Hepatic stellate cell (primary cell): ENCODE data around the gene PTPRB.

Source experiments
- DNase-seq: peaks from one replicate; pipeline ENCODE4 v3.0.0; 2011; ENCODE audit warnings: low spot score

PTPRB gene

GRCh38 chr12:70643939-70644338 is 6.7 kb upstream of the PTPRB start:
- no peak for DNase-seq

GRCh38 chr12:70641691-70642090 is 4.5 kb upstream of the PTPRB start:
- no peak for DNase-seq

GRCh38 chr12:70640901-70641300 is 3.7 kb upstream of the PTPRB start:
- DNase-seq = no peak

GRCh38 chr12:70639535-70639934 is 2.3 kb upstream of the PTPRB start:
- no peak for DNase-seq

- DNase-seq = no peak
These were observed 1.6 kb upstream of the PTPRB start for GRCh38 chr12:70638639-70639360.

GRCh38 chr12:70635755-70636154 is 1.5 kb downstream of the PTPRB start:
- no peak for DNase-seq

- no peak for DNase-seq
These were observed 8.3 kb downstream of the PTPRB start for GRCh38 chr12:70628701-70629480.

- no peak for DNase-seq
These were observed 9.6 kb downstream of the PTPRB start for GRCh38 chr12:70627677-70628076.

GRCh38 chr12:70626180-70626579 is 11.0 kb downstream of the PTPRB start:
- DNase-seq = no peak

GRCh38 chr12:70619471-70620152 is 17.6 kb downstream of the PTPRB start:
- no peak for DNase-seq

- DNase-seq = no peak
These were observed 18.9 kb downstream of the PTPRB start for GRCh38 chr12:70618371-70618770.

GRCh38 chr12:70617450-70617849 is 19.8 kb downstream of the PTPRB start:
- DNase-seq = no peak

- DNase-seq = no peak
These were observed 21.9 kb downstream of the PTPRB start for GRCh38 chr12:70615174-70615866.

- peak; percentile 32 for DNase-seq
These were observed 27.3 kb downstream of the PTPRB start for GRCh38 chr12:70609739-70610491.

- DNase-seq = no peak
These were observed 28.0 kb downstream of the PTPRB start for GRCh38 chr12:70609203-70609602.

- no peak for DNase-seq
These were observed 29.0 kb downstream of the PTPRB start for GRCh38 chr12:70608184-70608583.

GRCh38 chr12:70607107-70607506 is 30.1 kb downstream of the PTPRB start:
- no peak for DNase-seq

GRCh38 chr12:70605976-70606375 is 31.3 kb downstream of the PTPRB start:
- DNase-seq = no peak

- DNase-seq = no peak
These were observed 32.6 kb downstream of the PTPRB start for GRCh38 chr12:70604662-70605061.

- DNase-seq = no peak
These were observed 34.2 kb downstream of the PTPRB start for GRCh38 chr12:70603044-70603443.

GRCh38 chr12:70598467-70599193 is 38.6 kb downstream of the PTPRB start:
- DNase-seq = no peak
